Measurements from ENCODE around the gene GCNT3.

The GCNT3 gene, protein sequence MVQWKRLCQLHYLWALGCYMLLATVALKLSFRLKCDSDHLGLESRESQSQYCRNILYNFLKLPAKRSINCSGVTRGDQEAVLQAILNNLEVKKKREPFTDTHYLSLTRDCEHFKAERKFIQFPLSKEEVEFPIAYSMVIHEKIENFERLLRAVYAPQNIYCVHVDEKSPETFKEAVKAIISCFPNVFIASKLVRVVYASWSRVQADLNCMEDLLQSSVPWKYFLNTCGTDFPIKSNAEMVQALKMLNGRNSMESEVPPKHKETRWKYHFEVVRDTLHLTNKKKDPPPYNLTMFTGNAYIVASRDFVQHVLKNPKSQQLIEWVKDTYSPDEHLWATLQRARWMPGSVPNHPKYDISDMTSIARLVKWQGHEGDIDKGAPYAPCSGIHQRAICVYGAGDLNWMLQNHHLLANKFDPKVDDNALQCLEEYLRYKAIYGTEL

DNA sequence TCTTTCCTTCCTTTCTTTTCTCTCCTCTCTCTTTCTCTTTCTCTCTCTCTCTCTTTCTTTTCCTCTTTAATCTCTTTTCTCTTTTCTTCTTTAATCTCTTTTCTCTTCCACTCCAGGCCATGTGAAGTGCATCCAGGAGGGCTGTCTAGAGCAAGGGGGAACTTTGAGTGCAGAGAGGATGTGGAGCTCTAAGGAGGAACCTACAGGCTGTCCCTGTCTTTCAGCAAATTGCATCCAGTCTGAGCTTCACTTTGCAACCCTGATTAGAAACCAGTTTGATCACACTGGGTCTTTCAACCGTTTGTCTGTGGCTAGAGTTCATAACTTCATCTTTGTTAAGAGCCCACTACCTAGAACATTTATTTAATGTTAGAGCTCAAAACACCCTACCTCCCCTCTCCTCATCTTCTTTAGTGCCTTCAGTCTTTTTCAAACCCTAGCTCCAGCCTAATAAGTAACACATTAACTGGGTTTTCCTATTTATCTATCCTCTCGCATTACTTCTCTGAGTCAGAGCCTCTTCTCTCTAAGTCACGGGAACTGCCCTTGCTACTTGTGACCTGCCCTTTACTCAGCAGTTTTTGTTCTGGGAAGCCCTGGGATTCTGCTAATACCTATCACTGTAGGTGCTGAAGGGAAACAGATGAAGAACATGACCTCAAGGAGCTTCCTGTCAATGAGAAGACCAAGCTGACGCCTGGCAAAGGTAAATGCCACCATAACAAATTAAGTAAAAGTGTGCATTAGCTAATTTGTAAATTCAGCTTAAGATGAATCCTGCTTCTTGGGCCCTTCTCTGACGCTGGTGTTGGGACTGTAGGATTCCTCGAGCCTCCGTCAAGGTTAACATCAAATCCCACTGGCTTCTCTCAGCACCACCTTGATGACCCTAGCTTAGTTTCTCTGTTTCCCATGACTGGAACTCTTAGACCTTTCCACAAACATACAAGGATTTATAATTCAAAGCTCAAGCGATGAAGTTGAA lies at the start of gene GCNT3:
Gene GCNT3, plus strand, starts transcription at position 508 of the 985 bp plus-strand sequence. CDS start 6,456 bp downstream, outside the sequence.
- no peak for DNase-seq (ENCODE audit: low read depth in 2 of 2, low spot score in 1 of 2)

DNA sequence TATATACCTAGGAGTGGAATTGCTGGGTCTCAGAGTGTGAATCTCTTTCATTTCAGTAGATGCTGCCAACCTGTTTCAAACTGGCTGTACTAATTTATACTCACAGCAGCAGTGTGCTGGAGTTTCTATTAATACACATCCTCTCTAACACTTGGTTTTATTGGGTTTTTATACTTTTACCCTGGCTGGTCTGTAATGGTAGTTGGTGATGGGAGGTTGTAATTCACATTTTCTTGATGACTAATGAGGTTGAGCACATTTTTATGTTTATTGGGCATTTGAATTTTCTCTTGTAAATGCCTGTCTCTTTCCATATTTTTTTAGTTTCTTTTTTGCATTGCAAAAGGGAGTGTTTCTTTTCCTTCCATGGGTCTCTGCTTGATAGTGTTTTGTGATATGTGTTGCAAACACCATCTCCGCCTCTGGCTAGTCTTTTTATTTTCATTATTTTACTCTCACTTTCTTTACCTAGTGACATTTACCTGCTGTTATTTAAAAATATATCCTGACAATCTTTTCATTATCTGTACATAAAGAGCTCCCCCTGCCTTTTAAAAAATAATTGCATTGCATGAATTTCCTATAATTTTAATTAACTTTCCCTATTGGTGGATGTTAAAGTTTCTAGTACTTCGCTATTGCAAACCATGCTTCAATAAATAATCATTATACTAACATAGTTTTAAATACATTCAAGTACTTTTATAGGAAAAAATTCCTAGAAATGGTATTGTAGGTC lies 49.0 kb upstream of the GCNT3 start:
- no peak for DNase-seq (ENCODE audit: low read depth in 2 of 2, low spot score in 1 of 2)

DNA sequence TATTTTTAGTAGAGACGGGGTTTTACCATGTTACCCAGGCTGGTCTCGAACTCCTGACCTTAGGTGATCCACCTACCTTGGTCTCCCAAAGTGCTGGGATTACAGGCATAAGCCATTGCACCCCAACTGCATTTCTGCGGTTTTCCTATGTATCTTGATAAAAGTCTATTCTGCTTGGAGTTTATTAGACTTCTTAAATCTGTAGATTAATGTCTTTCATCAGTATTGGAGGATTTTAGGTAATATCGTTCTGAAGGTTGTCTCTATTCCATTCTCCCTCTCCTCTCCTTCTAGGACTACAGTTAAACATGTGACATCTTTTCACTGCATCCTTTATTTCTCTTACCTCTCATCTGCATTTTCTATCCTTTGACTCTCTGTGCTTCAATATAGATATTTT lies 46.3 kb upstream of the GCNT3 start:
- no peak for DNase-seq (ENCODE audit: low read depth in 2 of 2, low spot score in 1 of 2)

DNA sequence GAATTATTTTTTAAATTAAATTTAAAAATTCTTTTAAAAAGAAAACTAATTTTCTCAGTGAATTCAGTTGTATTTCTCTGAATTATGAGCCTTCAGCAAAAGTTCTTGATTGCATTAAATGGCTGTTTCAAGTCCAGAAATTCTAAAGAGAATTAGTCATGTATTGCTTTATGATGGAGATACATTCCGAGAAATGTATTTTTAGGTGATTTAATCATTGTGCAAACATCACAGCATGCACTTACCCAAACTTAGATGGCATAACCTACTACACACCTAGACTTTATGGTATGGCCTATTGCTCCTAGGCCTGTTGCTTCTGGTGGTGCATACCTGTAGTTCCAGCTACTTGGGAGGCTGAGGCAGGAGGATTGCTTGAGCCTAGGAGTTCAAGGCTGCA lies 44.3 kb upstream of the GCNT3 start:
- no peak for DNase-seq (ENCODE audit: low read depth in 2 of 2, low spot score in 1 of 2)

DNA sequence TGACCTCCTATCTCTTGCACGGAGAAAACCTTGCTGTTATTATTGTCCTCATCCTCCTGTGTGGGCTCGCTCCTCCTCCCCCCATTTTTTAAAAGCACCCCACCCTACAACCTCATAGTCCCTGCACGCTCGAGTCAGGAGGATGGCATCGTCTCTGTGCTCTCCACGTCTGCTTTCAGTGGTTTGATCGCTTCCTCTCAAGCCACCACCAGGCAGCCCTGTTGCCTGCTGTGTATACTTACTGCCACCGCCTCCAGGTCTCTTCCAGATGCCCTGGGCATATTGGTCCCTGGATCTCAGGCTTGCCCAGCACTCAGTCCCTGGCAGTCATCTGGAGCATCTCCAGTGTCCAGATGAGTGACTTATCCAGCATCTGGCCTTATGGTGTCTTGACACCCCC lies 42.1 kb upstream of the GCNT3 start:
- DNase-seq (ENCODE audit: low read depth in 2 of 2, low spot score in 1 of 2): no peak

DNA sequence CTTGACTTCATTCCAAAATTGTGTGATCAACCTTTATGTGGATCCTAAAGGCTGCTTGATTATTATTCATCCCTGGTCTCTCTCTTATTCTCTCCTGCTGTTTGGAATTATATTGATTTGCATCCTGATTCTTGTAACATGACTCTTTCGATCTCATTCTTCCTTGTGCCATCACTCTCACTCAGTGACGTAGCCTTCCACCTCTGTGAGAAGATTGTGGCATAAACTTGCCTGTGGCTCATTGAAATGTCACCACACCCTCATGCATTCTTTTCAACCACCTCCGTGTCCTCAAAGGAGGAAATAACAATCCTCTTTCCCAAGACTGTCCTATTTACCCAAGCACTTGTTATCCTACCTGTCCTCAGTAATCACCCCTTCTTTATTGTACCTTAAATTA lies 41.3 kb upstream of the GCNT3 start:
- no peak for DNase-seq (ENCODE audit: low read depth in 2 of 2, low spot score in 1 of 2)

DNA sequence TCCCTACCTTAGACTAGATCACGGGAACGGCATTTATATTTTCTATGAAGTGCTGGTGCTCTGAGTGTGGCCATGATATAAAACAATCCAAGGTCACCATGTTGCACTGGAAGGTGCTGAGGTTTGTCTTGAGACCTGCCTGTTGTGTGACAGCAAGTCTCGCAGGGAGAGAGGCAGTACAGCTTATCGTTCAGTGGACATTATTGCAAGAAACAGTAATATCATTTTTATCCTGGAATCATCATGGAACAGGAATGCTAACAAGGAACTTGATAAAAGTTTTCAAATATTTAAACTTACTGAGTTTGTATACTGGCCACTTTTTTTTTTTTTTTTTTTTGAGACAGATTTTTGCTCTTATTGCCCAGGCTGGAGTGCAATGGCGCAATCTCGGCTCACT lies 40.0 kb upstream of the GCNT3 start:
- DNase-seq (ENCODE audit: low read depth in 2 of 2, low spot score in 1 of 2): no peak

DNA sequence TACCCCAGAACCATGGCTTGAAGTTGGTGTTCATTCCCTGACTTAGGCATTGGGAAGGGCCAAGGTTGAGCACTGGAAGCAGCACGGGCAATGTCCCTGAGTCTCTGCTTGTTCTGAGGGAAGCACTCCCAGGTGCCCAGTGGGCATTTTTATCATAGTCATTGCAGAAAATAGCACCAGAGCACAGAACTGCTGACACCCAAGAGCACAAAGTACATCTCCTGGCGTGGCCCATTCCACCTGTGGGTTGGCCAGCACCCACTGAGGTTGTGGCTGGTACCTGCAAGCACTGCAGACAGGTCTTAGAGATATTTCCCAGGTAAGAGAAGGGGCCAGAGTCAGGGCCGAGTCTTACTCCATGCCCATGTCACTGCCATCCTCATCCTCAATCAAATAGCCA lies 28.5 kb upstream of the GCNT3 start:
- no peak for DNase-seq (ENCODE audit: low read depth in 2 of 2, low spot score in 1 of 2)

DNA sequence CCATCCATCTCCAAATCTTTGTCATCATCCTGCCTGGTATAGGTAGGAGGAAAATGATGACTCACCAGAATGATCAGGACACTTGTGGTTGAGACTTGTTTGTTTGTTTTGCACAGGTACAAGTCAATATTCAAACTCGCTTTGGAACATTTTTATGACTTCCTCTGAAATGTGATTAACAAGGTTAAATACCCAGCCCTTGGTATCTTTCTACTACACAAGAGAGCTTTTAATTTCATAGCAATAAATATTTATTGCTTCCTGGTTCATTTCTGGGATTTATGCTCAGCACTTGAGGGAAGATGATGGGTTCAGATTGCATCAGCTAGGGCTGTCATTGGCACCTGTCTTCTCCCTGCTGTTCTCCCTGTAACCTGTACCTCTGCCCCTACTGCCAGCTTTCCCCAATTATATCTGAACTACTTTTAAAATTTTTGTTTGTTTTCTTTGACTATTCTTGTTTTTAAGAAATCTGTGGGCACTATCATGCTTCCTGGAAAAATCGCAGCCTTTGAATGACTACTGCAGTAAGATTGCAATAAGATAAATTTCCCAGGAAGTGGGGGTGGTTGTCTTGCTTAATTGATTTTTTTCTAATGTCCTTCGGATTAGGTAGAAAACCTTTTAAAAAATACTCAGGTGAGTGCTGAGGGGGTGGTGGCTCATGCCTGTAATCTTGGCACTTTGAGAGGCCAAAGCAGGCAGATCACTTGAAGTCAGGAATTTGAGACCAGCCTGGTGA lies 24.3 kb upstream of the GCNT3 start:
- no peak for DNase-seq (ENCODE audit: low read depth in 2 of 2, low spot score in 1 of 2)

DNA sequence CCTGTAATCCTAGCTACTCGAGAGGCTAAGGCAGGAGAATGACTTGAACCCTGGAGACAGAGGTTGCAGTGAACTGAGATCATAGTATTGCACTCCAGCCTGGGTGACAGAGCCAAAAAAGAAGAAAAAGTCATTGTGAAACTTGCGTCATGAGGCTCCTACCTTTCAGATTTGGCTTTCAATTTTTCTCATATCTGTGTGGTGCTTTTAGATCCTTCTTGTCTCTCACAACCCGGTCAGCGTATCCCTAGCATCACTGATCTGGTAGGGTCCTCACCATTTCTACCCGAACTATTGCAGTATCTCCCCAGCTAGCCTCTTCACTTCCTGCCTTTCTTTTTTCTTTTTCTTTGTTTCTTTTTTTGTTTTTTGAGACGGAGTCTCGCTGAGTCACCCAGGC lies 21.6 kb upstream of the GCNT3 start:
- DNase-seq (ENCODE audit: low read depth in 2 of 2, low spot score in 1 of 2): no peak

DNA sequence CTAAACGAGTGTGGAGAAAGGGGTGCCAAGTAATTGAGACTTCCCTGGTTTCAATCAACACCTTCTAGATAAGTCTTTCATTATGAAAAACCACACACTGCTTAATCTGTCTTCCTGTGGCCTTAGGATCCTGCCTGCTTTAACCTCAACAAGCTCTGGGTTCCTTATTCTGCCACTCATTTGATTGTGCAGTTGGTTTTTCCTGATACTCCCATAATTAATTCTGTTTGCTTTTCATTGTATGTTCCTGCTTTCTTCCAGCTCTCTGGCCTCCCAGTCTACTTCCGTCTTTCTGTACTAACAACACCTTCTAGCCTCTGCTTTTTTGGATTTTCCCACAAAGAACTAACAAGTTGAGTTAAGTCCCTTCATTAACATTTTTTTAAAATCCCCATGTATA lies 20.2 kb upstream of the GCNT3 start:
- DNase-seq (ENCODE audit: low read depth in 2 of 2, low spot score in 1 of 2): no peak

DNA sequence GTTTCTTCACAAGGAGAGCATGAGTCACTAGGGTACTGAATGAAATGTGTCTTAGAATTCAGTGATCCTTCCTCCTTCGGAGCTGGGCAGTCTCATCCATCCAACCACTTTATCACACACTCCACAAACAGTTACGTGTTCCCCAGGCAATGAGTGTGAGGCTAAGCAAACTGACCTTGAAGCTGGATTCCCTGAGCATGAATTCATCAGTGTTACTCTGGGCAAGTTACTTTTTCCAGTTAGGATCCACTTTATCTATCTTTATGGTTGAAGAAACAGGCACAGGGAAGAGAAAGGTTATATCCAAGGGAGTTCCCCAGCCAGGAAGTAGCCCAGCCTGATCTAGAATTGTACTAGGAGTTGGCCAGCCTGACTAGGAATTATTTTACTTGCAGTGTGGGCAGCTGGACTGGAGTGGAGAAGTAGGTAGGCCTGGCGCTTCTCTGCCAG lies 17.1 kb upstream of the GCNT3 start:
- no peak for DNase-seq (ENCODE audit: low read depth in 2 of 2, low spot score in 1 of 2)

DNA sequence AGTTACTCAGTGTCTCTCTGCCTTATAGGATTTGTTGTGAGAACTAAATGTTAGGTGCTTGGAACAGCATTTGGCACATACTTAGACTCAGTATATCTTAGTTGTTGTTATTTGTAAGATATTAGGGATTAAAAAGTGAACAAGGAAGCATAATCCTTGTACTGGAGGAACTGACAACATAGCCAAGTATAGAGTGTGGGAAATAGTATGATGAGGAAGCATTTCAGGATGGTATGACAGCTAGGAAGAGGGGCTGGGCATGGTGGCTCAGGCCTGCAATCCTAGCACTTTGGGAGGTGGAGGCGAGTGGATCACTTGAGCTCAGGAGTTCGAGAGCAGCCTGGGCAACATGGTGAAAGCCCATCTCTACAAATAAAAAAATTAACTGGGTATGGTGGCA lies 16.6 kb upstream of the GCNT3 start:
- no peak for DNase-seq (ENCODE audit: low read depth in 2 of 2, low spot score in 1 of 2)

DNA sequence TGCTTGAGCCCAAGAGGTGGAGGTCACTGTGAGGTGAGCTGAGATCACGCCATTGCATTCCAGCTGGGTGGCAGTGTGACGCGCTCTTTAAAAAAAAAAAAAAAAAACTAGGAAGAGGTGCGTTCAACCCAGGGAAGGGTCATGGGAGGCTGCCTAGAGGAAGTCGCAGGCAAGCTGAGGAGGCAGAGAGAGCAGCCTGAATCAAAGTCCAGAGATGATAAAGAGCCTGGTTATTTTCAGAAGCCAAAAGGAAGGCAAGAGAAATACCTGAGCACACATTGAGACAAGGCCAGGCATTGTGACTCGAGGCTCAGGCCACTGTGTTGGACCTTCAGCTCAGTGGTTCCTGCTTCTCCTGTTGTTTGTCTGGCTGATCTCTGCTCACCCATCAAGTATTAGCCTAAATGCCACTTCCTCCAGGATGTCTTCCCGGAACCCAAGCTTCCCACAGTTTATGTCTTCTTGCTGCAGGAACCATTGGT lies 16.1 kb upstream of the GCNT3 start:
- no peak for DNase-seq (ENCODE audit: low read depth in 2 of 2, low spot score in 1 of 2)

DNA sequence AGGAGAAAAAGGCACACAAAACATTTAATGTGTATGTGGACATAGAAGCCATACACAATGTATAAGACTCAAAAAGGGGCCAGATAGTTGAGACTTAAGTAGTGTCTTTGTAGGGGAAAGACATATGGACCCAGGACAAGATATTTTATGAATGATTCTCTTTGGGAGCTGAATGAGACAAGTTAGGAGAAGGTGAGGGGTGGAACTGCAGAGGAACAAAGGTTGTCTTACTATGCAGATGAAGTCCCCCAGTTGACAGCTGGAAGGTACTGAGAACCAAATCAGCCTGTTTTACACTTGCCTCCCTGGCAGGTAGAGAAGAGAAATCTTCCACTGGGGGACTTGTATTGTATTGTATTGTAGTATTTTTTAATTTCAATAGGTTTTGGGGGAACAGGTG lies 14.9 kb upstream of the GCNT3 start:
- DNase-seq (ENCODE audit: low read depth in 2 of 2, low spot score in 1 of 2): no peak

DNA sequence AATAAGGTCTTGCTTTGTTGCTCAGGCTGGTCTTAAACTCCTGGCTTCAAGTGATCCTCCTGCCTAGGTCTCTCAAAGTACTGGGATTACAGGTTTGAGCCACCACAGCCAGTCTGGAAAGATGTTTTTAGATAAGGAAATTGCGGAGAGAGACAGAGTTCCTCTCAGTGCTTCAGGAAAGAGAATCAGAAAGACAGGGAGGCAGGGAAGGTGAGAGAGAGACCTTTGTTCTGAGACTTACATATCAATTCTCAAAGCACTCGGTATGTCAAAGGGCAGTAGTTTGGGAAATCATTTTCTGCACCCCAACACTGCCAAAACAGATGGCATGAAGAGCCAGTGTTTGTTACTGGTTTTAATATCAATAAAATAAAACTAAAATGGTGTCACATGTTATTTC lies 13.1 kb upstream of the GCNT3 start:
- DNase-seq (ENCODE audit: low read depth in 2 of 2, low spot score in 1 of 2): no peak

DNA sequence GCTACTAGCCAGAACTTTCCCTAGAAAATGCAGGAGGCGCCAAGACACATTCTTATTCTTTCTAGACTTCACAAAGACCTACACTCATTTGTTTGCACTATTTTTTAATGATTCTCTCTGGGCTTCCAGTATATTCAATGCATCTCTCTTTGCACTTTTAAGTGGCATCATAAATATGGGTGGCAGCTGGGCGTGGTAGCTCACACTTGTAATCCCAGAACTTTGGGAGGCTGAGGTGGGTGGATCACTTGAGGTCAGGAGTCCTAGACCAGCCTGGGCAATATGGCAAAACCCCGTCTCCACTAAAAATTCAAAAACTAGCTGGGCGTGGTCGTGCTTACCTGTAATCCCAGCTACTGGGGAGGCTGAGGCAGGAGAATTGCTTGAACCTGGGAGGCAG lies 5.6 kb upstream of the GCNT3 start:
- DNase-seq (ENCODE audit: low read depth in 2 of 2, low spot score in 1 of 2): no peak

DNA sequence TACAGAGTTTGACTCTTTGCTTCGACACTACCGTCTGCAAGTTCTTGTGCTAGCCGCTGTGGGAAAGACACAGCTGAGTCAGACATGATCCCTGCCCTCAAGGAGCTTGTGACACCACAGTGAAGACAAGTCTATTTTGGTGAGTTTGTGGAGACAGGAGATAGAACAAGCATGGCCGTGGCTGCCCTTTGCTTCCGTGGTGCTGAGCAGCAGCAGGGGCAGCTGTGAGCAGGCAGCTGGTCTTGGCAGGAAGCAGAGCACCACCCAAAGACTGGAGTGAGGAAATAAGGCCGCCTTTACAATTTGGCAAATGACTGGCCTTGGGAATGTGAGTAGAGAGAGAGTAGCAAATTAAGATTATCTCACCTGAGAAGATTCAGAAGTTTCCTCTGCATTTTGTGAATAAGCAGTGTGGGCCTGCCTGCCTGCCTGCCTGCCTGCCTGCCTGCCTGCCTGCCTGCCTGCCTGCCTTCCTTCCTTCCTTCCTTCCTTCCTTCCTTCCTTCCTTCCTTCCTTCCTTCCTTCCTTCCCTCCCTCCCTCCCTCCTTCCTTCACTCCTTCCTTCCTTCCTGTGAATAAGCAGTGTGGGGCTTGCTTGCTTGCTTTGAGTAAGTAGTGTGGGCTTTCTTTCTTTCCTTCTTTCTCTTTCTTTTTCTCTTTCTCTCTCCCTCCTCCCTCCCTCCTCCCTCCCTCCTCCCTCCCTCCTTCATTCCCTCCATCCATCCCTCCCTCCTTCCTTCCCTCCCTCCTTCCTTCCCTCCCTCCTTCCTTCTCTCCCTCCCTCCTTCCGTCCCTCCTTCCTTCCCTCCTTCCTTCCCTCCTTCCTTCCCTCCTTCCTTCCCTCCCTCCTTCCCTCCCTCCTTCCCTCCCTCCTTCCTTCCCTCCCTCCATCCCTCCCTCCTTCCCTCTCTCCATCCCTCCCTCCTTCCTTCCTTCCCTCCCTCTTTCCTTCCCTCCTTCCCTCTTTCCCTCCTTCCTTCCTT lies 1.6 kb upstream of the GCNT3 start:
- DNase-seq (ENCODE audit: low read depth in 2 of 2, low spot score in 1 of 2): no peak

DNA sequence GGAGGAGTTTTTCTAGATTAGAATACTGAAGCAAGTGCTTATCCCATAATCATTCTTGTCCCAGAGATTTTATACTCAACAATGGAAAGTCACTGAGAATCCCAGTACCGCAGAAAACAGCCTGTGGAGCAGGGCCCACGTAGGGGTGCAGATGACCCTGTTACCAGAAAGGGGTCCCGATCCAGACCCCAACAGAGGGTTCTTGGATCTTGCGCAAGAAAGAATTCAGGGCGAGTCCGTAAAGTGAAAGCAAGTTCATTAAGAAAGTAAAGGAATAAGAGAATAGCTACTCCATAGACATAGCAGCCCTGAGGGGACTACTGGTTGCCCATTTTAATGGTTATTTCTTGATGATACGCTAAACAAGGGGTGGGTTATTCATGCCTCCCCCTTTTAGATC lies 2.6 kb downstream of the GCNT3 start:
- DNase-seq (ENCODE audit: low read depth in 2 of 2, low spot score in 1 of 2): no peak

Measured in stimulated activated CD8-positive, alpha-beta memory T cell treated with anti-CD3 and anti-CD28 coated beads, Interleukin-4, amount 100 ng/mL, for 1 hour (primary cell).